ENCODE measurements around the gene LCE1D.

- TF ChIP-seq, protein P1, sequence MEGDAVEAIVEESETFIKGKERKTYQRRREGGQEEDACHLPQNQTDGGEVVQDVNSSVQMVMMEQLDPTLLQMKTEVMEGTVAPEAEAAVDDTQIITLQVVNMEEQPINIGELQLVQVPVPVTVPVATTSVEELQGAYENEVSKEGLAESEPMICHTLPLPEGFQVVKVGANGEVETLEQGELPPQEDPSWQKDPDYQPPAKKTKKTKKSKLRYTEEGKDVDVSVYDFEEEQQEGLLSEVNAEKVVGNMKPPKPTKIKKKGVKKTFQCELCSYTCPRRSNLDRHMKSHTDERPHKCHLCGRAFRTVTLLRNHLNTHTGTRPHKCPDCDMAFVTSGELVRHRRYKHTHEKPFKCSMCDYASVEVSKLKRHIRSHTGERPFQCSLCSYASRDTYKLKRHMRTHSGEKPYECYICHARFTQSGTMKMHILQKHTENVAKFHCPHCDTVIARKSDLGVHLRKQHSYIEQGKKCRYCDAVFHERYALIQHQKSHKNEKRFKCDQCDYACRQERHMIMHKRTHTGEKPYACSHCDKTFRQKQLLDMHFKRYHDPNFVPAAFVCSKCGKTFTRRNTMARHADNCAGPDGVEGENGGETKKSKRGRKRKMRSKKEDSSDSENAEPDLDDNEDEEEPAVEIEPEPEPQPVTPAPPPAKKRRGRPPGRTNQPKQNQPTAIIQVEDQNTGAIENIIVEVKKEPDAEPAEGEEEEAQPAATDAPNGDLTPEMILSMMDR (IDR thresholded peaks at IDR 0.05; ENCODE audit: low read depth, low read length, poor library complexity, severe bottlenecking), result no peak
- no peak for TF ChIP-seq EZH2phosphoT487 (IDR thresholded peaks at IDR 0.05; ENCODE audit: borderline replicate concordance, low read length)
These were observed 21.6 kb upstream of the LCE1D start, which contains the start of gene LCE1F for GRCh38 chr1:152774875-152775274.

All from DOHH2 (cell line).